ENCODE data around the gene ZNF329. TPM values are rescaled to one million over a fixed set of nuclear protein-coding genes. Genes with fewer than 3 reads are reported as not detected.
A peak's percentile ranks its signal among the peaks of the same experiment; 100 is the strongest.

The ZNF329 gene
- polyA plus RNA-seq, 1 of the 3 experiments (the other 2 are of a cell fraction), result 3.6 TPM

GRCh38 chr19:58129284-58129683, 21.3 kb downstream of the ZNF329 start:
- no peak overlapping the region for H3K9ac ChIP-seq
- no peaks in the 10 kb centered on the region for H3K27me3 ChIP-seq (ENCODE audit: insufficient read depth)
- WGBS (ENCODE audit: low lambda C conversion rate), result 94% methylated on average over 3 of the region's 3 CpGs
- H3K4me2 ChIP-seq, result no peak overlapping the region
- peaks cover 61% of the 10 kb centered on the region for H3K9me3 ChIP-seq
- DNase-seq, result no peak
- H2AFZ ChIP-seq (ENCODE audit: low read depth), result no peak overlapping the region
- no peaks in the 10 kb centered on the region for H3K4me1 ChIP-seq (ENCODE audit: control insufficient read depth in 1 of 2, insufficient read depth in 2 of 2, low read depth in 1 of 2, low read length in 1 of 2)
- no peak overlapping the region; a peak in 1 of 4 replicates for H3K4me3 ChIP-seq (ENCODE audit: low read depth in 2 of 2, low read length in 1 of 2)
- H3K9me2 ChIP-seq, result no peaks in the 10 kb centered on the region
- no peaks in the 10 kb centered on the region for H4K20me1 ChIP-seq (ENCODE audit: insufficient read depth)
- CTCF ChIA-PET, result no interaction called here
- POLR2A ChIA-PET, result no interaction called here
- no peaks in the 10 kb centered on the region for H3F3A ChIP-seq (replicated peaks; ENCODE audit: insufficient read depth)
- H3K36me3 ChIP-seq (replicated peaks in 1 of 2; ENCODE audit: control insufficient read depth in 1 of 2, insufficient read depth in 2 of 2, low read length in 1 of 2), result peaks cover 25 to 74% of the 10 kb centered on the region in 2 experiments
- H3K27ac ChIP-seq (ENCODE audit: low read depth in 2 of 2, low read length in 1 of 2), result no peak overlapping the region
- TF ChIP-seq CHD2 (IDR thresholded peaks at IDR 0.05; ENCODE audit: low read length, partially characterized antibody) (no peak), FOXJ3 (CRISPR knock-in tag; IDR thresholded peaks at IDR 0.05) (no peak), USF2 (IDR thresholded peaks at IDR 0.05; ENCODE audit: borderline replicate concordance, low read depth, low read length) (no peak), RXRA (IDR thresholded peaks at IDR 0.05; ENCODE audit: borderline replicate concordance, low read depth) (no peak), TCF12 (IDR thresholded peaks at IDR 0.05) (no peak), EZH2phosphoT487 (IDR thresholded peaks at IDR 0.05; ENCODE audit: borderline replicate concordance, low read depth) (no peak)
- H3K79me2 ChIP-seq (ENCODE audit: insufficient read depth), result no peaks in the 10 kb centered on the region

- no peaks in the 10 kb centered on the region for H3F3A ChIP-seq (replicated peaks; ENCODE audit: insufficient read depth)
- no peaks in the 10 kb centered on the region for H3K4me1 ChIP-seq (ENCODE audit: control insufficient read depth in 1 of 2, insufficient read depth in 2 of 2, low read depth in 1 of 2, low read length in 1 of 2)
- no peak for DNase-seq
- WGBS (ENCODE audit: low lambda C conversion rate), result 83% methylated on average over 12 of the region's 12 CpGs
- POLR2A ChIA-PET, result no interaction called here
- no peaks in the 10 kb centered on the region for H3K9me2 ChIP-seq
- H3K4me3 ChIP-seq (ENCODE audit: low read depth in 2 of 2, low read length in 1 of 2), result peak overlapping the region in 1 of 2 experiments; percentile 17; a peak in 1 of 4 replicates
- peaks cover 51% of the 10 kb centered on the region for H3K9me3 ChIP-seq
- CTCF ChIA-PET, result no interaction called here
- H4K20me1 ChIP-seq (ENCODE audit: insufficient read depth), result no peaks in the 10 kb centered on the region
- no peaks in the 10 kb centered on the region for H3K79me2 ChIP-seq (ENCODE audit: insufficient read depth)
- no peak overlapping the region for H3K27ac ChIP-seq (ENCODE audit: low read depth in 2 of 2, low read length in 1 of 2)
- no peaks in the 10 kb centered on the region for H3K27me3 ChIP-seq (ENCODE audit: insufficient read depth)
- TF ChIP-seq RCOR1 (IDR thresholded peaks at IDR 0.05; ENCODE audit: low read length) (no peak), REST (IDR thresholded peaks at IDR 0.05; ENCODE audit: low read depth, low read length) (no peak), CTCF (IDR thresholded peaks at IDR 0.05) (no peak), FOXJ3 (CRISPR knock-in tag; IDR thresholded peaks at IDR 0.05) (no peak), TEAD4 (IDR thresholded peaks at IDR 0.05; ENCODE audit: borderline replicate concordance, insufficient read depth) (no peak), NFIC (IDR thresholded peaks at IDR 0.05; ENCODE audit: borderline replicate concordance) (no peak), SMC3 (IDR thresholded peaks at IDR 0.05; ENCODE audit: low read depth, low read length) (no peak), RXRA (IDR thresholded peaks at IDR 0.05; ENCODE audit: borderline replicate concordance, low read depth) (no peak), CHD2 (IDR thresholded peaks at IDR 0.05; ENCODE audit: low read length, partially characterized antibody) (no peak)
- H3K9ac ChIP-seq, result no peak overlapping the region
- no peak overlapping the region for H2AFZ ChIP-seq (ENCODE audit: low read depth)
- peaks cover 25 to 62% of the 10 kb centered on the region in 2 experiments for H3K36me3 ChIP-seq (replicated peaks in 1 of 2; ENCODE audit: control insufficient read depth in 1 of 2, insufficient read depth in 2 of 2, low read length in 1 of 2)
- H3K4me2 ChIP-seq, result no peak overlapping the region
Observed at GRCh38 chr19:58128041-58128685, 22.4 kb downstream of the ZNF329 start.
